ENCODE data around the gene CLC. TPM values are rescaled to one million over a fixed set of nuclear protein-coding genes. Genes with fewer than 3 reads are reported as not detected.

Gene CLC
- total and polyA plus RNA-seq, 2 experiments from 2014 or later = not detected

DNA sequence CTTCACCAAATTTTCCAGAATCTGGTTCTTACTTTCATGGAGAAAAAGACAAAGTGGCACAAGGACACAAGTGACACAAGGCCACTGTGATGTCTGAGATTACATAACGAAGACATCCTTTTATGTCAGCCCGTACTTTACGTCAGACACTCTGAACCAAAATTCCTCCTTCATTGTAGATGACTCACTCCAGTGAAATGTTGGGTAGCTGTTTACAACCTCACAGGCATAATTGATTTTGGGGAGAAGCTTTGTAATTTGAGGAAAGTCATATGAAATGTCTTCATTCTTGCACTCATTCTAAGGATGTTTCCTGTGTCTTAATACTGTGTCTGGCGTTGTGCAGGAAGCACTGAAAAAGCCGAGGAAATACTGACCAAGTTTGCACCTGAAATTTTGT, 53.6 kb downstream of the CLC start:
- no peaks in the 10 kb centered on the region for H3K36me3 ChIP-seq (replicated peaks; ENCODE audit: insufficient read depth, low read depth)
- 65% methylated on average over 5 of the region's 5 CpGs for WGBS (ENCODE audit: low lambda C conversion rate, missing lambda C conversion rate)
- no peaks in the 10 kb centered on the region for H4K20me1 ChIP-seq (ENCODE audit: insufficient read depth, poor library complexity, severe bottlenecking)
- no peaks in the 10 kb centered on the region for H3K9me2 ChIP-seq (replicated peaks; ENCODE audit: insufficient read depth)
- no peak overlapping the region for H2AFZ ChIP-seq
- no peaks in the 10 kb centered on the region for H3K9me3 ChIP-seq (ENCODE audit: low read depth)
- TF ChIP-seq EZH2 (IDR thresholded peaks at IDR 0.05; ENCODE audit: borderline replicate concordance) = no peak
- TF ChIP-seq, protein P1, sequence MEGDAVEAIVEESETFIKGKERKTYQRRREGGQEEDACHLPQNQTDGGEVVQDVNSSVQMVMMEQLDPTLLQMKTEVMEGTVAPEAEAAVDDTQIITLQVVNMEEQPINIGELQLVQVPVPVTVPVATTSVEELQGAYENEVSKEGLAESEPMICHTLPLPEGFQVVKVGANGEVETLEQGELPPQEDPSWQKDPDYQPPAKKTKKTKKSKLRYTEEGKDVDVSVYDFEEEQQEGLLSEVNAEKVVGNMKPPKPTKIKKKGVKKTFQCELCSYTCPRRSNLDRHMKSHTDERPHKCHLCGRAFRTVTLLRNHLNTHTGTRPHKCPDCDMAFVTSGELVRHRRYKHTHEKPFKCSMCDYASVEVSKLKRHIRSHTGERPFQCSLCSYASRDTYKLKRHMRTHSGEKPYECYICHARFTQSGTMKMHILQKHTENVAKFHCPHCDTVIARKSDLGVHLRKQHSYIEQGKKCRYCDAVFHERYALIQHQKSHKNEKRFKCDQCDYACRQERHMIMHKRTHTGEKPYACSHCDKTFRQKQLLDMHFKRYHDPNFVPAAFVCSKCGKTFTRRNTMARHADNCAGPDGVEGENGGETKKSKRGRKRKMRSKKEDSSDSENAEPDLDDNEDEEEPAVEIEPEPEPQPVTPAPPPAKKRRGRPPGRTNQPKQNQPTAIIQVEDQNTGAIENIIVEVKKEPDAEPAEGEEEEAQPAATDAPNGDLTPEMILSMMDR (IDR thresholded peaks at IDR 0.05; ENCODE audit: poor library complexity) = no peak
- no peak for TF ChIP-seq EZH2phosphoT487 (IDR thresholded peaks at IDR 0.05; ENCODE audit: low read depth, severe bottlenecking, unreplicated experiment)
- H3K4me3 ChIP-seq = no peak overlapping the region
- no peak for DNase-seq (ENCODE audit: low spot score)
- no peak overlapping the region for H3K27ac ChIP-seq
- H3K27me3 ChIP-seq = no peaks in the 10 kb centered on the region
- no peak overlapping the region for H3K4me2 ChIP-seq
- no peaks in the 10 kb centered on the region for H3K79me2 ChIP-seq
- H3K4me1 ChIP-seq (ENCODE audit: insufficient read depth) = no peaks in the 10 kb centered on the region

DNA sequence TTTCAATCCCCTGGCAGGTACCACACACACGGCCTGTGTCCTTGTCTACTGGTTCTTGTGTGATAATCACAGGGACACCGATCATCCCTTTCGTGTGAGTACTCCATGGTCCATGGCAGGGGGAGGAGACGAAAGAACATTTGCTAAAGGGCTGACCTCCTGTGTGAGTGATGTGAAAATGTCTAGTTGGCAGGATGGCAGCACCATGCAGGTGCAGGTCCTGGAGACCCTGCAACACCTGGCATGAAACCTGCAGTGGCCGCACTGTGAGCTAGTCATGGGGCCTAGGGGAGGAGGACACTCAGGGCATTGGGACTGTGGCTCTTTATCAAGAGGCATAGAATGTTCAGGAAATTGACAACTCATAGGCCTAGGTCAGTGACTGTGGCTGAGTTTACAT, 56.4 kb downstream of the CLC start:
- no peaks in the 10 kb centered on the region for H3K36me3 ChIP-seq (replicated peaks; ENCODE audit: insufficient read depth, low read depth)
- no peak for DNase-seq (ENCODE audit: low spot score)
- H3K9me2 ChIP-seq (replicated peaks; ENCODE audit: insufficient read depth) = no peaks in the 10 kb centered on the region
- H3K79me2 ChIP-seq = no peaks in the 10 kb centered on the region
- no peaks in the 10 kb centered on the region for H3K4me1 ChIP-seq (ENCODE audit: insufficient read depth)
- no peak overlapping the region for H3K4me2 ChIP-seq
- H3K27me3 ChIP-seq = peaks cover 4% of the 10 kb centered on the region
- no peak overlapping the region for H3K4me3 ChIP-seq
- TF ChIP-seq EZH2phosphoT487 (IDR thresholded peaks at IDR 0.05; ENCODE audit: low read depth, severe bottlenecking, unreplicated experiment) (no peak), EZH2 (IDR thresholded peaks at IDR 0.05; ENCODE audit: borderline replicate concordance) (no peak)
- TF ChIP-seq, protein P1 (IDR thresholded peaks at IDR 0.05; ENCODE audit: poor library complexity) = no peak
- 94% methylated on average over 5 of the region's 5 CpGs for WGBS (ENCODE audit: low lambda C conversion rate, missing lambda C conversion rate)
- no peaks in the 10 kb centered on the region for H4K20me1 ChIP-seq (ENCODE audit: insufficient read depth, poor library complexity, severe bottlenecking)
- no peak overlapping the region for H2AFZ ChIP-seq
- H3K27ac ChIP-seq = no peak overlapping the region
- H3K9me3 ChIP-seq (ENCODE audit: low read depth) = no peaks in the 10 kb centered on the region

Small RNA genes within 50 kb of the gene (small RNA-seq; reads per million reads assigned to genes)
- not detected for gene RPS29P27

Other genes with a start within 250 kb of the CLC start
- 0.16 and 1.6 TPM in 2 replicates for gene DLL3, start 239.1 kb downstream of the CLC start, total RNA-seq
- 1.1 and 1.3 TPM in 2 replicates for gene DLL3, start 239.1 kb downstream of the CLC start, polyA plus RNA-seq
- gene SELENOV, start 222.9 kb downstream of the CLC start, total RNA-seq = 0.50 and 2.0 TPM in 2 replicates
- gene SELENOV, start 222.9 kb downstream of the CLC start, polyA plus RNA-seq = 0.98 and 2.2 TPM in 2 replicates
- gene EID2B, start 205.2 kb downstream of the CLC start, total RNA-seq = 3.4 and 3.7 TPM in 2 replicates
- 1.0 and 2.2 TPM in 2 replicates for gene EID2B, start 205.2 kb downstream of the CLC start, polyA plus RNA-seq
- 13.6 and 18.6 TPM in 2 replicates for gene EID2, start 197.9 kb downstream of the CLC start, total RNA-seq
- 29.3 and 34.8 TPM in 2 replicates for gene EID2, start 197.9 kb downstream of the CLC start, polyA plus RNA-seq
- gene LGALS13, start 135.5 kb downstream of the CLC start, total RNA-seq = not detected in 2 replicates
- not detected in 2 replicates for gene LGALS13, start 135.5 kb downstream of the CLC start, polyA plus RNA-seq
- not detected in 2 replicates for gene LGALS16, start 82.1 kb downstream of the CLC start, total RNA-seq
- gene LGALS16, start 82.1 kb downstream of the CLC start, polyA plus RNA-seq = not detected in 2 replicates
- 0.88 and 1.2 TPM in 2 replicates for gene LGALS14, start 33.5 kb downstream of the CLC start, total RNA-seq
- 1.3 TPM in 1 of 2 replicates, not detected in the other for gene LGALS14, start 33.5 kb downstream of the CLC start, polyA plus RNA-seq
- not detected in 2 replicates for gene LEUTX, start 40.8 kb upstream of the CLC start, total RNA-seq
- not detected in 2 replicates for gene LEUTX, start 40.8 kb upstream of the CLC start, polyA plus RNA-seq
- gene DYRK1B, start 96.1 kb upstream of the CLC start, total RNA-seq = 10.5 and 12.2 TPM in 2 replicates
- 25.7 and 28.0 TPM in 2 replicates for gene DYRK1B, start 96.1 kb upstream of the CLC start, polyA plus RNA-seq
- gene FBL, start 108.3 kb upstream of the CLC start, total RNA-seq = 104 and 126 TPM in 2 replicates
- 69.6 and 79.4 TPM in 2 replicates for gene FBL, start 108.3 kb upstream of the CLC start, polyA plus RNA-seq
- 31.2 and 48.2 TPM in 2 replicates for gene FCGBP, start 196.6 kb upstream of the CLC start, total RNA-seq
- 2.4 and 3.1 TPM in 2 replicates for gene FCGBP, start 196.6 kb upstream of the CLC start, polyA plus RNA-seq
- 81.5 and 85.4 TPM in 2 replicates for gene PSMC4, start 233.1 kb upstream of the CLC start, total RNA-seq
- gene PSMC4, start 233.1 kb upstream of the CLC start, polyA plus RNA-seq = 94.7 and 99.3 TPM in 2 replicates

Measured in hepatocyte (in vitro differentiated cells).